Muscle of arm (tissue), 12 donors: ENCODE data around the gene HINFP. TPM values are rescaled to one million over a fixed set of nuclear protein-coding genes. Genes with fewer than 3 reads are reported as not detected.
"Not testable (repeated sequence)": the region's sequence is repeated elsewhere in the genome, so short reads cannot be mapped to it uniquely, and the experiment has no call there.

Experiments used
- DNase-seq: peaks from one replicate; pipeline ENCODE4 v3.0.0-alpha.2; 2013
- polyA plus RNA-seq, 12 donors: library from polyadenylated mRNA; unstranded; fragments of 120-200 nt; gene quantifications; one replicate each; pipeline ENCODE4 v1.2.1, GENCODE V29; 2013; ENCODE audit not compliant: insufficient read length in 12 of 12

The HINFP gene
- polyA plus RNA-seq, 12 donors, result 14.1 to 28.4 (median 18.9) TPM; not detected in 1

GRCh38 chr11:119155733-119156492 lies 34.5 kb downstream of the HINFP start:
- DNase-seq, result no peak

DNA sequence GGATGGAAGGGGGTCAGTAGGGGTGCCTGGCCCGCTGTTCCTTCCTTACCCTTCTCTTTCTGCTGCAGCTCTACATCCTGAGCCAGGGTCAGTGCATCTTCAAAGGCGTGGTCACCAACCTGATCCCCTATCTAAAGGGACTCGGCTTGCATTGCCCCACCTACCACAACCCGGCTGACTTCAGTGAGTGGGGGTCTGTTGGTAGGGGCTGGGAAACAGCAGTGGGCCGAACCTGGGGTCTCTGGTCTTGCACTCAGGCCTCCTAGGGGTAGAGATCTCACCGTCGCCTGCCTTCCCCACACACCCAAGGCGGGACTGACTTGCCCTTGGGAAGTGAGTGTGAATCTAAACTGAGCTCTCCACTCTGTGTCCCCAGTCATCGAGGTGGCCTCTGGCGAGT lies 35.1 kb downstream of the HINFP start:
- no peak for DNase-seq

DNA sequence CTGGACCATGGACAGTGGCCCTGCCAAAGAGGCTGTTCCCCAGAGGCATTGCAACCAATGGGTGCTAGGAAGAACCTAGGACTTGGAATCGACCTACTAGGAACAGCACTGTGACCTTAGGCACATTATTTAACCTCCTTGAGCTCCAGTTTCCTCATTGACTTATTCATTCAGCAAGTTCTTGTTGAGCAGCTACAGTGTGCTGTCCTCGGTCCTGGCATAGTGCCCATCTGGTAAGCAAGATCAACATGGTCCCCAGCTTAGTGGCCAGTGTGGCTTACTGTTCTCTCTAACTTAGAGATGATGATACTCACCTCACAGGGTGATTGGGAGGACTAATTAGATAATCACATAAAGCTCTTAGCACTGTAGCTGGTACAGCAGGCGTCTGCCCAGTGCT lies 35.7 kb downstream of the HINFP start:
- DNase-seq, result no peak

- no peak for DNase-seq
Measured at GRCh38 chr11:119158467-119158866, 37.1 kb downstream of the HINFP start.

- DNase-seq, result no peak
Measured at GRCh38 chr11:119160151-119160550, 38.8 kb downstream of the HINFP start.

DNA sequence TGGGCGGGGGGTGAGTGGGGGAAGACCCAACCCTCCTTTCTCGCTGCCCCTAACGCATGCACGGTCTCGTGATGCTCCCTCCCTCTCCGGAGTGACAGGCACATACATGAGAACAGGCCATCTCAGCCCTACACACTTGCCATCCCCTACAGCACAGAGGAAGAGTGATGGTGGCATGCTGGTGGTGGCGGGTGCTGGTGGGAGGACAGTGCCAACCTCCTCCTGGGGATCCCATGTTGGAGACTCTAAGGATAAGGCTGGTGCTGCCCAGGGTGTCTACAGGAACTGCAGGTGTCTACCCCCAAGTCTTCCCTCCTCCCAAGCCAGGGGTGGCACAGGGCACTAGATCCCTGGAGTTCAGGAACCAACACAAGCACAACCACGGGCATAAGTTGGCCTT lies 40.5 kb downstream of the HINFP start:
- no peak for DNase-seq

DNA sequence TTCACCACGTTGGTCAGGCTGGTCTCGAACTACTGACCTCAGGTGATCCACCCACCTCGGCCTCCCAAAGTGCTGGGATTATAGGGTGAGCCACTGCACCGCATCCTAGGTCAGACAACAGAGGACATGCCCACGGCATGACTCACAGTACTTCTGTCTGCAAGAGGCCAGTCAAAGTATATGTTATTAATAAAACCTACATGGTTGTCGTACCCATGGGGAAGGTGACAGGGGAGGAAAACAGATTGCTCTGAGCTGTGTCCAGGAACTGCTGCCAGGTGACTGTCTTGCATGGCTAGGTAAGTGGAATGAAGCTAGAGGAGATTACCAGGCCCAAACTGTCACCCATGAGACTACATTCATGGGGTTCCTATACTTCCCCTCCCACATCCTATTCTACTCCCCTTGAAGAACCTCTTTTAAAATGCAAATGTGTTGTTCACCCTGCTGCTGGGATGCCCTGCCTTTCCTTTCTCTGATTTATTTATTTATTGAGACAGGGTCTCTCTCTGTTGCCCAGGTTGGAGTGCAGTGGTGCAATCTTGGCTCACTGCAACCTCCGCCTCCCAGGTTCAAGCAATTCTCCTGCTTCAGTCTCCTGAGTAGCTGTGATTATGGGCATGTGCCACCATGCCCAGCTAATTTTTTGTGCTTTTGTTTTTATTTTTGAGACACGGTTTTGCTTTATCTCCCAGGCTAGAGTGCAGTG lies 45.1 kb downstream of the HINFP start:
- DNase-seq, result no peak

DNA sequence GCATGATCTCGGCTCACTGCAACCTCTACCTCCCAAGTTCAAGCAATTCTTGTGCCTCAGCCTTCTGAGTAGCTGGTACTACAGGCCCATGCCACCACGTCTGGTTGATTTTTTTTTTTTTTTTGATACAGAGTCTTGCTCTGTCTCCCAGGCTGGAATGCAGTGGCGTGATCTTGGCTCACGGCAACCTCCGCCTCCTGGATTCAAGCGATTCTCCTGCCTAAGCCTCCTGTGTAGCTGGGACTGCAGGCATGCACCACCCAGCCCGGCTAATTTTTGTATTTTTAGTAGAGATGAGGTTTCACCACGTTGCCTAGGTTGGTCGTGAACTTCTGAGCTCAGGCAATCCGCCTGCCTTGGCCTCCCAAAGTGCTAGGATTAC lies 45.7 kb downstream of the HINFP start:
- not testable (repeated sequence) for DNase-seq

- DNase-seq, result no peak
Measured at GRCh38 chr11:119167933-119168332, 46.6 kb downstream of the HINFP start.

DNA sequence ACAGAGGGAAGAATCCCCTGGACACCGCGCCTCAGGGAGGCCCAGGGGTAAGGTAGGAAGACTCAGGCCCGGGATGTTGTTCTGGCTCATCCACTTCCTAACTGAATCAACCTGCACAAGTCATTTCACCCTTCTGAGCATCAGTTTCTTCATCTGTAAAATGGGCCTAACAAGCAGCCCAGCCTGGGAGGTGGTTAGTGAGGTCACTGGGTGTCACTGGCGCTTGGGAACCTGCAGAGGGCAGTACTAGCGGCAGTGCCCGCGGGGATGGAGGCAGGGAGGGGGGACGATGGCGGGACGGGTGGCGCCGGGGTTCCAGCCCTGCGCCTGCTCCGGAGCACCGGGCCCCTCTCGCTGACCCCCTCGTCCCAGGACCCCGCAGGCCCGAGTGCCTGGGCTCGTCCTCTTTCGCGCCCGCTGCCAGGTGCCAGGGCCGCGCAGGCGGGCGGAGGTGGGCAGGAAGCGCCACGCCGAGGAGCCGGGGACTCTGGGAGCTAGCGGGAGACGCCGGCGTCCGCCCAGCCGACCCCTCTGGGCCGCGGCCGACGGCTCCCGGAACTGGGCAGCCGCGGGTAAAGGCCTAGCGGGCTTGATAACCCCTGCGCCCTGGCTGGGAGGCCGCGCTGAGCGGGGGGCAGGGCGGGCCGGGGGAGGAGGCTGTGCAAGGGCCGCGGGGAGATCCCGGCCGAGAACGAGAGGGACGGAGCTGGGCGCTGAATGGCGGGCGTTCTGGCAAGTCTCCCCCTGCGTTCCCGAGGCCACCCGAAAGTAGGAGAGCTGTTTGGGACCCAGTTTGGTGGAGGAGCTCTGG lies 47.3 kb downstream of the HINFP start, which contains the start of gene NLRX1:
Gene NLRX1, plus strand, starts transcription at position 255 of the 811 bp plus-strand sequence. CDS start 2,679 bp downstream, outside the sequence.
- DNase-seq, result peak; percentile 82

GRCh38 chr11:119169282-119169719 lies 47.9 kb downstream of the HINFP start:
- peak; percentile 31 for DNase-seq

- no peak for DNase-seq
Measured at GRCh38 chr11:119172513-119172912, 51.1 kb downstream of the HINFP start.

DNA sequence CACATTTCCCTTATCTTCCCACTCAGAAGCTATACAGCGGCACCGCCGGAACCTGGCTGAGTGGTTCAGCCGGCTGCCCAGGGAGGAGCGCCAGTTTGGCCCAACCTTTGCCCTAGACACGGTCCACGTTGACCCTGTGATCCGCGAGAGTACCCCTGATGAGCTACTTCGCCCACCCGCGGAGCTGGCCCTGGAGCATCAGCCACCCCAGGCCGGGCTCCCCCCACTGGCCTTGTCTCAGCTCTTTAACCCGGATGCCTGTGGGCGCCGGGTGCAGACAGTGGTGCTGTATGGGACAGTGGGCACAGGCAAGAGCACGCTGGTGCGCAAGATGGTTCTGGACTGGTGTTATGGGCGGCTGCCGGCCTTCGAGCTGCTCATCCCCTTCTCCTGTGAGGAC lies 52.1 kb downstream of the HINFP start:
- no peak for DNase-seq

GRCh38 chr11:119175493-119176077 lies 54.2 kb downstream of the HINFP start:
- no peak for DNase-seq

DNA sequence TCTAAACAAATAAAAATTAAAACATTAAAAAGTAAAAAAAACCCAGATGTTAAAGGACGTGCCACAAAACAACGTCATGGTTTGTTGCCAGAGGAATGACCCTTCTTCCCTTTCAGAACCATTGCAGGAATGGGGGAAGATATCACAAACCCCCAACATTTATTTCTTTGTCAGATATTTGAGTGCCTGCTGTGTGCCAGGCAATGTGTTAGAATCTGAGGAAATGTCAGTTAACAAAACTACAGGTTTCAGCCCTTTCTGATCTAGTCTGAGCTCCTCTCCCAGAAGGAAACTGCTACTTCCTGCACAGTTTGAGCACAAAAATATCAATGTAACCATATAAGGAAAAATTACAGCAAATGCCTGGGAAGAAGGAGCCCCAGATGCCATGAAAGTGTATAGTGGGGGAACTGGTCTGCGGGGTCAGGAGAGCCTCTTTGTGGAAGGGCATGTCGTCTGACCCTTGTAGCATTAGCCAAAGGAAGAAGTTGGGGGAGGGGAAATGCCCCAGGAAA lies 56.8 kb downstream of the HINFP start:
- DNase-seq, result no peak

- no peak for DNase-seq
Measured at GRCh38 chr11:119179342-119179741, 58.0 kb downstream of the HINFP start.

DNA sequence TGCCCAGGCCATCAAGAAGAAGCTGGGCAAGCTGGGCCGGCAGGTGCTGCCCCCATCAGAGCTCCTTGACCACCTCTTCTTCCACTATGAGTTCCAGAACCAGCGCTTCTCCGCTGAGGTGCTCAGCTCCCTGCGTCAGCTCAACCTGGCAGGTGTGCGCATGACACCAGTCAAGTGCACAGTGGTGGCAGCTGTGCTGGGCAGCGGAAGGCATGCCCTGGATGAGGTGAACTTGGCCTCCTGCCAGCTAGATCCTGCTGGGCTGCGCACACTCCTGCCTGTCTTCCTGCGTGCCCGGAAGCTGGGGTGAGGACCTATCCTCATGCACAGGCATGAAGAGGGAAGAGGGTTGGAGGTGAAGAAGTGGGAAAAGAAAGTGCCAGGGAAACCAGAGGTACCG lies 58.6 kb downstream of the HINFP start:
- DNase-seq, result no peak

DNA sequence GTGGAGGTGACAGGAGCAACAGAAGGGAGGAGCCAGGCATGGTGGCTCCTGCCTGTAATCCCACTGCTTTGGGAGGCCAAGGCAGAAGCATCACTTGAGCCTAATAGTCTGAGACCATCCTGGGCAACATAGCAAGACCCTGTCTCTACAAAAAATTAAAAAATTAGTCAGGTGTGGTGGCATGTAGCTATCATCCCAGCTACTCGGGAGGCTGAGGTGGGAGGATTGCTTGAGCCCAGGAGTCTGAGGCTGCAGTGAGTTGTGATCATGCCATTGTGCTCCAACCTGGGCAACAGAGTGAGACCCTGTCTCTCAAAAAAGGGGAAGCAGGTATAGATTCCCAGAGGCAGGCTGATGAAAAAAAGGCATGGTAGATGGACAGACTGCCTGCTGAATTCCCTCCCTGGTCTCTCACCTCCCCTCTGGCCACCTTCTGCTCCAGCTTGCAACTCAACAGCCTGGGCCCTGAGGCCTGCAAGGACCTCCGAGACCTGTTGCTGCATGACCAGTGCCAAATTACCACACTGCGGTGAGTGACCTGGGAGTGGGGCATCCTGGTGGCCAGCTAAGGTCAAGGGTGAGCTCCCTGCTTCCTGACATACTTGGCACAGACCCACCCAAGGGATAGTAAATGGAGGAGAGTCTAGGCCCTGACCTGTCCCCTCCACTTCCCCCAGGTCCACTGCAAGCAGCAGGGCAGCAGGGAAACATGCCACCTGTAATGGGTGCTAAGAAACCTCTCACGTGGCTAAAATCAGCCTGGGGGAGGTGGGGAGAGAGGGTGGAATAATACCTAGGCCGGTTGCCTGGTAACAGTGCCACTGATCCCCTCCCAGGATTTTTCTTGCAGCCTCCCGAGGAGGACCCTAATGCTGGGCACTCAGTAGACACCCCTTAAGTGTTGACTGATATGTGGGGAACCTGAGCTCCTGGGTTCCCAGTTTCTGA lies 59.6 kb downstream of the HINFP start:
- no peak for DNase-seq

DNA sequence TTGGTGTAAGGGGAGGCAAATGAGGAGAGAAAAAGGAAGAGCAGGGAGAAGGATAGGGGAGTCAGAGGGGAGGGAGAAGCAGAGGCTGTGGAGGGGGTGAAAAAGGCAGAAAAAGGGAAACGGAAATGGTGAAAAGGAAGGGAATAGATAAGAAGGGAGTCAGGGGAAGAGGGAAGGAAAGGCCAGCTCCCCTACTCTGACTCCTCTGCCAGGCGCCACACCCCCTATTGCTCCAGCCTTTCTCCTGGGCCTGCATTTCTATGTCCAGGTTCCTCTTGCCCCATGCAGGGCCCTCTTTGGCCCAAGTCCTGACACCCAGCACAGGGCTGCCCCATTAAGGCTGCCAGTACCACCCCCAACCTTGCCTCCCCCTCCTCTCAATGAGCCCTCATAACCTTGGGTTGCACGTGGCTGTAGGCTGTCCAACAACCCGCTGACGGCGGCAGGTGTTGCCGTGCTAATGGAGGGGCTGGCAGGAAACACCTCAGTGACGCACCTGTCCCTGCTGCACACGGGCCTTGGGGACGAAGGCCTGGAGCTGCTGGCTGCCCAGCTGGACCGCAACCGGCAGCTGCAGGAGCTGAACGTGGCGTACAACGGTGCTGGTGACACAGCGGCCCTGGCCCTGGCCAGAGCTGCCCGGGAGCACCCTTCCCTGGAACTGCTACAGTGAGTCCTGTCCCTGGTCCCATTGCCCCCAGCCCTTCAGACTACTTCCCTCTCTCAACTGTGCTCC lies 60.5 kb downstream of the HINFP start:
- DNase-seq, result no peak

GRCh38 chr11:119184399-119184798 lies 63.0 kb downstream of the HINFP start:
- DNase-seq, result not testable (repeated sequence)
